ENCODE data around the gene MFAP4.
A peak's percentile ranks its signal among the peaks of the same experiment; 100 is the strongest.

MFAP4 gene

GRCh38 chr17:19385521-19385983 lies 1.4 kb downstream of the MFAP4 start:
- DNase-seq (ENCODE audit: low read depth) = no peak

- no peak for DNase-seq (ENCODE audit: low read depth)
Observed at GRCh38 chr17:19384723-19385391, 2.1 kb downstream of the MFAP4 start.

- no peak for DNase-seq (ENCODE audit: low read depth)
Observed at GRCh38 chr17:19383681-19384470, 3.1 kb downstream of the MFAP4 start.

- no peak for DNase-seq (ENCODE audit: low read depth)
Observed at GRCh38 chr17:19382531-19383444, 4.2 kb downstream of the MFAP4 start.

- no peak for DNase-seq (ENCODE audit: low read depth)
Observed at GRCh38 chr17:19381741-19382444, 5.1 kb downstream of the MFAP4 start.

- DNase-seq (ENCODE audit: low read depth) = no peak
Observed at GRCh38 chr17:19381361-19381740, 5.6 kb downstream of the MFAP4 start.

DNA sequence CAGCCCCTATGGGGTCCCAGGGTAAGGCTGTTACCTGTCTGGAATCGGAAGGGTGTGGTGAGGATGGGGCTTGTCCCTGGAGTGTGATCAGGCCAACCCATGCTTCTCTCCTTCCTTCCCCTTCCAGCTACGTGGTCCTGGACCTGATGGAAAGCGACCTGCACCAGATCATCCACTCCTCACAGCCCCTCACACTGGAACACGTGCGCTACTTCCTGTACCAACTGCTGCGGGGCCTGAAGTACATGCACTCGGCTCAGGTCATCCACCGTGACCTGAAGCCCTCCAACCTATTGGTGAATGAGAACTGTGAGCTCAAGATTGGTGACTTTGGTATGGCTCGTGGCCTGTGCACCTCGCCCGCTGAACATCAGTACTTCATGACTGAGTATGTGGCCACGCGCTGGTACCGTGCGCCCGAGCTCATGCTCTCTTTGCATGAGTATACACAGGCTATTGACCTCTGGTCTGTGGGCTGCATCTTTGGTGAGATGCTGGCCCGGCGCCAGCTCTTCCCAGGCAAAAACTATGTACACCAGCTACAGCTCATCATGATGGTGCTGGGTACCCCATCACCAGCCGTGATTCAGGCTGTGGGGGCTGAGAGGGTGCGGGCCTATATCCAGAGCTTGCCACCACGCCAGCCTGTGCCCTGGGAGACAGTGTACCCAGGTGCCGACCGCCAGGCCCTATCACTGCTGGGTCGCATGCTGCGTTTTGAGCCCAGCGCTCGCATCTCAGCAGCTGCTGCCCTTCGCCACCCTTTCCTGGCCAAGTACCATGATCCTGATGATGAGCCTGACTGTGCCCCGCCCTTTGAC lies 6.3 kb downstream of the MFAP4 start:
- DNase-seq (ENCODE audit: low read depth) = no peak

DNA sequence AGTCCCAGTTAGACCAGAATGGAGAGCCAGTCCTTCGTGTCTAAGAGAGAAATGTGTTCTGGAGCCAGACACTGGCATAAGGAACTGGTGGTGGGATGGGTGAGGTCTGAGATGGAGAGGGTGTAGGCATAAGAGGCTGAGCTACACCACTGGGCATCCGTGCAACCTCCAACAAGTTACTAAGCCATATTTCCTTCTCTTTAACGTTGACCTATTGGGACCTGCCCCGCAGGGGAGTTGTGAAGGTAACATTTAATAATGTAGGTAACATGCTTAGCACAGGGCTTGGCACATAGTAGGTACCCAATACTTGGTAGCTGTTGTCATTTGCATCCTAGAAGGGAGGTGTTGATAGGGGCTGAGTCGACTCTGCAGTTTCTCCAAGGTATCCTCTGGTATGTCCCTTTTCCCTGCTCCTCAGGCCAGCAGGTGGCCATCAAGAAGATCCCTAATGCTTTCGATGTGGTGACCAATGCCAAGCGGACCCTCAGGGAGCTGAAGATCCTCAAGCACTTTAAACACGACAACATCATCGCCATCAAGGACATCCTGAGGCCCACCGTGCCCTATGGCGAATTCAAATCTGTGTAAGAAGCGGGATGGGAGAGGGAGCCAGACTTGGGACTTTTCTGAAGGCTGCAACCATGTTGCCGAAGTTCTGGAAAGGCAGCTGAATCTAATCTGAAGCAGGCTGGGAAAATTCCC lies 7.5 kb downstream of the MFAP4 start:
- DNase-seq (ENCODE audit: low read depth) = no peak

DNA sequence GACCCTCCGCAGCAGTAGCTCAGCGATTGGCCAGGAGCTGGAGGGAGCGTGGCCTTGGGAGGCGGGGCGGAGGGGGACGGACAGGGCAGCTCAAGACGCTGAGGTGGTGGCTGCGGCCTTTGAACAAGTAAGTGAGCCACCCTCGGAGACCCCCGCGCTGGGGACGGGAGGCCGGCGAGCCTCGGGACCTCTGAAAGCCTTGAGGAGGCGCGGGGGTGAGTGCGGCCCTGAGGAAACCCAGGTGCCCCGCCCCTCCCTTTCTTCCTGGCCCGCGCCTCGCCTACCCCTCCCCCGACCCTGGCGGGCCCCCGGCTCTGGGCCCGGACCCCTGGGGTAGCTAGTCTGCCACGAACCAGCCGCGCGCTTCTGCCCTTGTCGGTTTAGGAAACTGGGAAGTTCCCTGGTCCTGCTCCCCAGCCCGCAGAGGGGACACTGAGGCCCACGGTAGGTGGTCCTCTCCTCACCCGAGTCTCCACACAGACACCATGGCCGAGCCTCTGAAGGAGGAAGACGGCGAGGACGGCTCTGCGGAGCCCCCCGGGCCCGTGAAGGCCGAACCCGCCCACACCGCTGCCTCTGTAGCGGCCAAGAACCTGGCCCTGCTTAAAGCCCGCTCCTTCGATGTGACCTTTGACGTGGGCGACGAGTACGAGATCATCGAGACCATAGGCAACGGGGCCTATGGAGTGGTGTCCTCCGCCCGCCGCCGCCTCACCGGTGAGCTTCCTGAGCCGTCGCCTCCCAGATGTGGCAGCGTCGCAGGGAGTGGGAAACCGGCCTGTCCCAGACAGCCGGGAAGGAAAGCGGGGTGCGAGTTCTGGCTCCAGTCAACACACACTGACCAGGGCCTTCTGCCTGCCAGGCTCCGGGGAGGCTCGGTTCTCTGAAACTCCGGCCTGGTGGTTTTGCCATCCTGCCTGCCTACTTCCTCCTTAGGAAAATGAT lies 8.3 kb downstream of the MFAP4 start, which contains the start of gene MAPK7:
TSS of gene MAPK7 (plus strand) at position 83 of the 945 bp plus-strand sequence. CDS start at position 486, 403 bp downstream.
- no peak for DNase-seq (ENCODE audit: low read depth)

- DNase-seq (ENCODE audit: low read depth) = peak; percentile 97
Observed at GRCh38 chr17:19377602-19378415, 9.2 kb downstream of the MFAP4 start.

DNA sequence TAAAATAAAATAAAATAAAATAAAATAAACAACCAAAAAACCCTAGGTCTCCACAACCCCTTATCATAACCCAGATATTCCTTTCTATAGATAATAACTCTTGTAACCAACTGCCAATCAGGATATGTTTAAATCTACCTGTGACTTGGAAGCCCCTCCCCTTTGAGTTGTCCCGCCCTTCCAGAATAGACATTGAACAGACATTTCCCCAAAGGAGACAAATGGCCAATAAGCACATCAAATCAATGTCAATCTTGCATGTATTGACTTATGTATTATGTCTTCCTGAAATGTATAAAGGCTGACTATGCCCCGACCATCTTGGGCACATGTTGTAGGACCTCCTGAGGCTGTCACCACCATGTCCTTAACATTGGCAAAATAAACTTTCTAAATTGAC lies 10.2 kb downstream of the MFAP4 start:
- DNase-seq (ENCODE audit: low read depth) = no peak

DNA sequence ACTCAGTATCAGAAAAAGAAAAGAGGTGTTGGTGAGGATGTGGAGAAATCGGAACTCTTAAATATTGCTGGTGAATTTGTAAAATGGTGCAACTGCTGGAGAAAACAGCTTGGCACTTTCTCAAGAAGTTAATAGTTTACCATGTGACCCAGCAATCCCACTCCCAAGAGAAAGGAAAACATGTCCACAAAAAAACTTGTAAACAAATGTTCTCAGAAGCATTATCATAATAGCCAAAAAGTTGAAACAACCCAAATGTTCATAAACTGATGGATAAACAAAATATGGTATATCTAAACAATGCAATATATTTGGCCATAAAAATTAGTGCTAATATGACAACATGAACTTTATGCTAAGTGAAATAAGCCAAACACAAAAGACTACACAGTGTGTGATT lies 11.3 kb downstream of the MFAP4 start:
- no peak for DNase-seq (ENCODE audit: low read depth)

GRCh38 chr17:19374136-19374535 lies 12.9 kb downstream of the MFAP4 start:
- no peak for DNase-seq (ENCODE audit: low read depth)

DNA sequence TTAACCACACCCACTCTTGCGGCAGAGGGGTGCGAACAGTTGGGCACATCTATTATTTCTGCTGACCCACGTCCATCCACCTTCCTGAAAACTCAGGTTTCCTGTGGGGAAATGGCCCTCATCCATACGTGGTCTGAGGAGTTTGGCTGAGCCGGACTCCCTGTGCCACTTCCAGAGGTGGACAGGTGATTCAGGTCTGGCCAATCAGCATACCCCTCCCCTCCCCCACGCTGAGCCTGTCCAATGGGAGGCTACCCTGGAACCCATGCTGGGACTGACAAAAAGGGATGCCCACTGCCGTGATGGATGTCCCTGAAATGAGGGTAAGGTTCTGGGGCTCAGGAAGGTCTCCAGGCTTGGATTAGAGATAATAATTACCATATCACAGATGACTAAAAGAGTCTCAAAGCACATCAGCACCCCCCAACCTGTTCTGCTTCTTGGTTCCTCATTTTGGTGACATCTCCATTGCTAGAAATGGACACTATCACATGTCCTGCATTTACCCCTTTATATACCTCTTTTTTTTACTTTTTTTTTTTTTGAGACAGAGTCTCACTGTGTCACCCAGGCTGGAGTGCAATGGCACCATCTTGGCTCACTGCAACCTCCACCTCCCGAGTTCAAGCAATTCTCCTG lies 14.0 kb downstream of the MFAP4 start:
- DNase-seq (ENCODE audit: low read depth) = no peak

DNA sequence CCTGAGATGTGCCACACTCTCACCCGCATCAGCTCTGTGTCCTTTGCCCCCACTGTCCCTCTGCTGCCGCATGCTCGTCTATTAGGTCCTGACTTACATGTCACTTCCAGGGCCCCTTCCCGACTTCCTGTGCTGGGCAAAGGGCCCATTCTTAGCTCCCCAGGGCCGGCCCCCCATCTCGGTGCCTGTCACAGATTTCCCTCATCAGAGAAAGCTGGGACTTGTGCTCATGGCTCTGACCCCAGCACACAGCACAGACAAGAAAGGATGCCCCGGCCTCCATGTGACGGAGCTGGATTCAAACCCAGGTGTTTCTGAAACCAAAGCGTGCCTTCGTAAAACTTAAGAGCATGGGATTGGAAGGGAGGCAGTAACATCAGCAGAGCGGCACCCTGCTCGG lies 14.6 kb downstream of the MFAP4 start:
- DNase-seq (ENCODE audit: low read depth) = no peak

GRCh38 chr17:19372011-19372370 lies 15.0 kb downstream of the MFAP4 start:
- DNase-seq (ENCODE audit: low read depth) = no peak

DNA sequence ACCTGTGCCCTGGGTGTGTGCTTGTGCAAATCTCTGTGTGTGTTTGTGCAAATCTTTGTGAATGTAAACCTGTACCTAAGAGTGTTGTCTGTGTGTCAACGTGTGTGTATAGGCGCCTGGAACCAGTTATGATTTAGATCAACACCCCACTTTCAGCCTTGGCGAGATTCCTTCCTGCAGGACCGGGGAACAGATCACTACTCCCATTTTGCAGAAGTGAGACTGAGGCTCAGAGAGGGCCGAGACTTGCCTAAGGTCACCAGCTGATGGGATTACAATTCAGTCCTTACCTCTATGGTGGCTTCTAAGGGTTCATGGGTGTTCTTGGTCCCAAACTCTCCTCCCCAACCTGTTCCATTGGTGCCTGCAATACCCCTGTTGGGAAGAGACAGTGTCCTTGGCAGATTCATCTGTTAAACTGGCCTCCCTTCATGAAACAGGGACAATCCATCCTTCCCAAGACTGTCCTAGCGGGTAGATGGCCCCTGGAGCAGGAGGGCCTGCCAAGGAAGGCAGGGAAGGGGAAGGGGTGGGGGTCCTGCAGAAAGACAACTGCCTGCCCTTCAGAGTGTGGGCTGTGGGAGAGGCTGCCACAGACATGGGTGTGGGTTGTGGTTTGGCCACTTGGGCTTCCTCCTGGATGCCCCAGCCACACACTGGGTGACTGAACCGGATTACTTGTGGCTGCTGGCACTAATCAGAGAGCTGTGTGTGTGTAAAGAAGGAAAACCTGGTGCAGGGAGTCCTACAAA lies 15.6 kb downstream of the MFAP4 start:
- no peak for DNase-seq (ENCODE audit: low read depth)
